ENCODE results near the gene GSTCD.
A peak's percentile ranks its signal among the peaks of the same experiment; 100 is the strongest.

GSTCD gene

GRCh38 chr4:105894660-105895582 is 186.3 kb downstream of the GSTCD start, which contains the start of gene NPNT (continued):
- no peak for TF ChIP-seq PRDM2 (tag by site-specific recombination; IDR thresholded peaks at IDR 0.05; ENCODE audit: borderline replicate concordance)
- no peak for TF ChIP-seq KLF16 (tag by site-specific recombination; IDR thresholded peaks at IDR 0.05)
- TF ChIP-seq ZNF10 (tag by site-specific recombination; IDR thresholded peaks at IDR 0.05), result no peak
- TF ChIP-seq ZNF777 (tag by site-specific recombination; IDR thresholded peaks at IDR 0.05; ENCODE audit: borderline replicate concordance), result no peak
- TF ChIP-seq OVOL3 (tag by site-specific recombination; IDR thresholded peaks at IDR 0.05), result no peak
- TF ChIP-seq ZNF19 (tag by site-specific recombination; IDR thresholded peaks at IDR 0.05; ENCODE audit: low read depth), result no peak
- TF ChIP-seq ZNF747 (tag by site-specific recombination; IDR thresholded peaks at IDR 0.05), result no peak
- TF ChIP-seq ZNF843 (tag by site-specific recombination; IDR thresholded peaks at IDR 0.05), result no peak
- no peak for TF ChIP-seq ZNF350 (tag by site-specific recombination; IDR thresholded peaks at IDR 0.05)
- TF ChIP-seq BCL11B (tag by site-specific recombination; IDR thresholded peaks at IDR 0.05; ENCODE audit: low read depth), result no peak
- TF ChIP-seq ZNF16 (tag by site-specific recombination; IDR thresholded peaks at IDR 0.05; ENCODE audit: low read depth), result no peak
- TF ChIP-seq, protein P1, sequence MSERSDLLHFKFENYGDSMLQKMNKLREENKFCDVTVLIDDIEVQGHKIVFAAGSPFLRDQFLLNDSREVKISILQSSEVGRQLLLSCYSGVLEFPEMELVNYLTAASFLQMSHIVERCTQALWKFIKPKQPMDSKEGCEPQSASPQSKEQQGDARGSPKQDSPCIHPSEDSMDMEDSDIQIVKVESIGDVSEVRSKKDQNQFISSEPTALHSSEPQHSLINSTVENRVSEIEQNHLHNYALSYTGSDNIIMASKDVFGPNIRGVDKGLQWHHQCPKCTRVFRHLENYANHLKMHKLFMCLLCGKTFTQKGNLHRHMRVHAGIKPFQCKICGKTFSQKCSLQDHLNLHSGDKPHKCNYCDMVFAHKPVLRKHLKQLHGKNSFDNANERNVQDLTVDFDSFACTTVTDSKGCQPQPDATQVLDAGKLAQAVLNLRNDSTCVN (tag by site-specific recombination; optimal IDR thresholded peaks at IDR 0.05), result peak; percentile 53
- TF ChIP-seq INSM2 (tag by site-specific recombination; IDR thresholded peaks at IDR 0.05), result no peak
- TF ChIP-seq GLIS1 (tag by site-specific recombination; IDR thresholded peaks at IDR 0.05), result peak; percentile 55
- TF ChIP-seq YY2 (tag by site-specific recombination; IDR thresholded peaks at IDR 0.05), result no peak
- TF ChIP-seq ZNF76 (tag by site-specific recombination; IDR thresholded peaks at IDR 0.05; ENCODE audit: borderline replicate concordance, low read depth), result peak; percentile 36; the same call in 1 of the 2 replicates
- no peak for TF ChIP-seq ZBTB7A (tag by site-specific recombination; IDR thresholded peaks at IDR 0.05; ENCODE audit: low read depth)
- TF ChIP-seq MZF1 (tag by site-specific recombination; IDR thresholded peaks at IDR 0.05; ENCODE audit: borderline replicate concordance), result no peak
- no peak for TF ChIP-seq MEIS1 (CRISPR knock-in tag; IDR thresholded peaks at IDR 0.05; ENCODE audit: borderline replicate concordance)
- no peak for TF ChIP-seq HOXA7 (CRISPR knock-in tag; IDR thresholded peaks at IDR 0.05; ENCODE audit: borderline replicate concordance)
- TF ChIP-seq ATF2 (tag by site-specific recombination; IDR thresholded peaks at IDR 0.05; ENCODE audit: low read depth), result no peak
- TF ChIP-seq PRDM4 (tag by site-specific recombination; IDR thresholded peaks at IDR 0.05), result no peak; the same call in 1 of the 2 replicates
- TF ChIP-seq, protein P2, sequence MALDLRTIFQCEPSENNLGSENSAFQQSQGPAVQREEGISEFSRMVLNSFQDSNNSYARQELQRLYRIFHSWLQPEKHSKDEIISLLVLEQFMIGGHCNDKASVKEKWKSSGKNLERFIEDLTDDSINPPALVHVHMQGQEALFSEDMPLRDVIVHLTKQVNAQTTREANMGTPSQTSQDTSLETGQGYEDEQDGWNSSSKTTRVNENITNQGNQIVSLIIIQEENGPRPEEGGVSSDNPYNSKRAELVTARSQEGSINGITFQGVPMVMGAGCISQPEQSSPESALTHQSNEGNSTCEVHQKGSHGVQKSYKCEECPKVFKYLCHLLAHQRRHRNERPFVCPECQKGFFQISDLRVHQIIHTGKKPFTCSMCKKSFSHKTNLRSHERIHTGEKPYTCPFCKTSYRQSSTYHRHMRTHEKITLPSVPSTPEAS (tag by site-specific recombination; IDR thresholded peaks at IDR 0.05), result no peak
- TF ChIP-seq ZNF394 (tag by site-specific recombination; IDR thresholded peaks at IDR 0.05; ENCODE audit: borderline replicate concordance), result no peak
